DMS153 treated with DMSO at 0.1 percent for 48 hours (cell line): ENCODE measurements around the gene ANKRD30BL.
"Not testable (repeated sequence)": the region's sequence is repeated elsewhere in the genome, so short reads cannot be mapped to it uniquely, and the experiment has no call there.

ENCODE experiments used
- DNase-seq: peaks from one replicate; lab custom pipeline; 2025; ENCODE audit not compliant: unreplicated experiment; lab: John Stamatoyannopoulos, UW

Gene ANKRD30BL, protein sequence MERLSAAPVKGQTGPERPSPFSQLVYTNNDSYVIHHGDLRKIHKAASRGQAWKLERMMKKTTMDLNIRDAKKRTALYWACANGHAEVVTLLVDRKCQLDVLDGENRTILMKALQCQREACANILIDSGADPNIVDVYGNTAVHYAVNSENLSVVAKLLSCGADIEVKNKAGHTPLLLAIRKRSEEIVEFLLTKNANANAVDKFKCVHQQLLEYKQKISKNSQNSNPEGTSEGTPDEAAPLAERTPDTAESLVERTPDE

GRCh38 chr2:132161161-132162124 lies at the start of gene ANKRD30BL:
Gene ANKRD30BL (minus strand): TSS chr2:132161952. CDS start chr2:132161705, 247 bp downstream.
- not testable (repeated sequence) for DNase-seq

- DNase-seq = not testable (repeated sequence)
Measured at GRCh38 chr2:132202866-132203265, 41.1 kb upstream of the ANKRD30BL start.

- not testable (repeated sequence) for DNase-seq
Measured at GRCh38 chr2:132192854-132193253, 31.1 kb upstream of the ANKRD30BL start.

DNA sequence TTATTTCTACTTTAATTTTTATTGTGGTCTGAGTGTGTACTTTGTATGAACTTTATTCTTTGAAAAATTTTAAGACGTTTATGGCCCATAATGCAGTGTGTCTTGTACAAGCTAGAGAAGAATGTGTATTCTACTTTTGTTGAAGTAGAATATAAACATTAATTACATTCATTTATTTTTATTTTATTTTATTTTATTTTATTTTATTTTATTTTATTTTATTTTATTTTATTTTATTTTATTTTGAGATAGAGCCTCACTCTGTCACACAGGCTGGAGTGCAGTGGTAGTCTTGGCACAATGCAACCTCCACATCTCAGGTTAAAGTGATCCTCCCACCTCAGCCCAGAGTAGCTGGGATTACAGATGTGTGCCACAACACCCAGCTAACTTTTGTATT lies 5.3 kb upstream of the ANKRD30BL start:
- not testable (repeated sequence) for DNase-seq

- DNase-seq = not testable (repeated sequence)
Measured at GRCh38 chr2:132162125-132162660, 441 bp upstream of the ANKRD30BL start.

- peak; percentile 13 for DNase-seq
Measured at GRCh38 chr2:132146774-132147173, 15.0 kb downstream of the ANKRD30BL start.
